GM15510 (cell line): Measurements from ENCODE around the gene NACA2.

Experiments
- POLR2A ChIP-seq: IDR thresholded peaks from 3 replicates; pipeline ENCODE4 v1.6.1; 2011; ENCODE audit warnings: borderline replicate concordance; ENCODE audit not compliant: insufficient read length; ENCODE audit errors: extremely low read depth

Gene NACA2

GRCh38 chr17:61543786-61544415 is 47.1 kb downstream of the NACA2 start:
- no peak for TF ChIP-seq POLR2A

DNA sequence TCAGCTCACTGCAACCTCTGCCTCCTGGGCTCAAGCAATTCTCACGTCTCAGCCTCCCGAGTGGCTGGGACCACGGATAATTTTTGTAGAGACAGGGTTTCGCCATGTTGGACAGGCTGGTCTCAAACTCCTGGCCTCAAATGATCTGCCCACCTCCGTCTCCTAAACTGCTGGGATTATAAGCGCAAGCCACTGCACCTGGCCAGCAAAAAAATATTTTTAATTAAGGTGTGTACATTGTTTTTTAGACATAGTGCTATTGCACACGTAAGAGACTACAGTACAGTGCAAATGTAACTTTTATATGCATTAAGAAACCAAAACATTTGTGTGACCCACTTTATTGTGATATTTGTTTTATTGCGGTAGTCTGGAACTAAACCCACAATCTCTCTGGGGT is 49.0 kb downstream of the NACA2 start:
- TF ChIP-seq POLR2A: no peak

DNA sequence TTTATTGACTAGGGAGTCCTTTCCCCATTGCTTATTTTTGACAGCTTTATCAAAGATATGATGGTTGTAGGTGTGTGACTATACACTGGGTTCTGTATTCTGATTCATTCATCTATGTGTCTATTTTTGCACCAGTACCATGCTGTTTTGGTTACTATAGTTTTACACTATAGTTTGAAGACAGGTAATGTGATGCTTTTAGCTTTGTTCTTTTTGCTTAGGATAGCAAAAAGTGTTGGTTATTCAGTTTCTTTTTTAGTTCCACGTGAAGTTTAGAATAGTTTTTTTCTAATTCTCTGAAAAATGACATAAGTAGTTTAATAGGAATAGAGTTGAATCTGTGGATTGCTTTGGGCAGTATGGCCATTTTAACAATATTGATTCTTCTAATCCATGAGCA is 50.1 kb downstream of the NACA2 start:
- TF ChIP-seq POLR2A: no peak
